H1 (cell line): ENCODE data around the gene POLD4. TPM values are rescaled to one million over a fixed set of nuclear protein-coding genes. Genes with fewer than 3 reads are reported as not detected.

Experiments
- CHD7 ChIP-seq: fragments of 300-600 bp; sonication (generic); IDR thresholded peaks from 2 replicates; pipeline ENCODE4 v1.7.1; 2012; ENCODE audit warnings: low read length, moderate library complexity, mild to moderate bottlenecking, inconsistent platforms; ENCODE audit not compliant: insufficient replicate concordance
- CTCF ChIP-seq, 3 experiments: IDR thresholded peaks; 1 replicate in 2 of 3; 2 replicates in 1 of 3; pipeline versions ENCODE4 v1.5.1 to v1.6.1; 2011; ENCODE audit warnings: low read length in 3 of 3, mild to moderate bottlenecking in 3 of 3, inconsistent platforms in 2 of 3, low read depth in 1 of 3, moderate library complexity in 1 of 3; ENCODE audit not compliant: insufficient read depth in 1 of 3; ENCODE audit errors: control extremely low read depth in 1 of 3
- GTF2F1 ChIP-seq: IDR thresholded peaks from 2 replicates; pipeline ENCODE4 v1.6.1; 2012; ENCODE audit warnings: low read depth, low read length, improper control_type of control experiment, borderline replicate concordance
- RAD21 ChIP-seq, 2 experiments: IDR thresholded peaks in 1 of 2; conservative IDR thresholded peaks in 1 of 2; 2 replicates each; pipeline ENCODE4 v1.6.1; 2011; ENCODE audit warnings: low read depth in 2 of 2, low read length in 2 of 2, improper control_type of control experiment in 1 of 2, inconsistent platforms in 1 of 2, mild to moderate bottlenecking in 1 of 2, moderate library complexity in 1 of 2
- TAF7 ChIP-seq: optimal IDR thresholded peaks from 2 replicates; pipeline ENCODE3; 2011; ENCODE audit warnings: low read depth, mild to moderate bottlenecking, inconsistent platforms, low read length, moderate library complexity, borderline replicate concordance
- ZNF274 ChIP-seq: IDR thresholded peaks from 2 replicates; pipeline ENCODE4 v1.7.0; 2012; ENCODE audit warnings: low read length, borderline replicate concordance; ENCODE audit errors: extremely low read depth
- polyA plus RNA-seq, 7 experiments: library from polyadenylated mRNA; depleted of rRNA in 3 of 7; stranded (reverse) in 5 of 7; unstranded in 2 of 7; fragments of >200 nt in 5 of 7; fragments of 200-250 nt in 2 of 7; gene quantifications; 1 replicate in 5 of 7; 2 replicates in 1 of 7; 4 replicates in 1 of 7; pipeline versions ENCODE4 v1.2.1 to v1.2.3, GENCODE V29; 2011 to 2013; ENCODE audit warnings: missing spikeins in 2 of 7, mixed read lengths in 2 of 7
- total RNA-seq: library from RNA; stranded (reverse); fragmentation: NEBNext Ultra II Directional; extraction: Animal tissue kit (Norgen Biotek cat#: 25700); gene quantifications from 2 replicates; pipeline ENCODE4 v1.2.1, GENCODE V29; 2021

The POLD4 gene
- total and polyA plus RNA-seq, 2 of the 8 experiments (the other 6 are each of a cell fraction or from before 2014, with no cell fraction given) = 21.2 to 46.7 TPM

- TF ChIP-seq CHD7 (no peak), RAD21 (IDR thresholded peaks at IDR 0.05 in 1 of 2, conservative IDR thresholded peaks at IDR 0.05 in 1 of 2; ENCODE audit: low read depth in 2 of 2, low read length in 2 of 2) (peak in 1 of 2 experiments; percentile 16; a peak in 1 of 4 replicates), TAF7 (no peak), CTCF (IDR thresholded peaks at IDR 0.05; ENCODE audit: control extremely low read depth in 1 of 3, insufficient read depth in 1 of 3, low read depth in 1 of 3, low read length in 3 of 3) (peak in 2 of 3 experiments; percentile 41 to 59; a peak in 2 of 4 replicates), ZNF274 (no peak), GTF2F1 (no peak)
These were observed 18.0 kb upstream of the POLD4 start (continued) for GRCh38 chr11:67371189-67371910.
